Peyer's patch (tissue), 4 donors: Measurements from ENCODE around the gene DPYSL5.

Source experiments
- POLR2A ChIP-seq, 2 donors: fragments of 450-650 bp; IDR thresholded peaks; one replicate each; pipeline ENCODE4 v1.5.1; 2017; ENCODE audit warnings: antibody characterized with exemption in 2 of 2, mild to moderate bottlenecking in 2 of 2, moderate library complexity in 2 of 2
- TF ChIP-seq, protein P1 (sequence below), 6 experiments: fragments of 450-650 bp in 4 of 6; fragments of 200-600 bp in 2 of 6; sonication (generic) in 1 of 6; IDR thresholded peaks; one replicate each; pipeline ENCODE4 v1.5.1; 2017 to 2019; ENCODE audit warnings: antibody characterized with exemption in 6 of 6, mild to moderate bottlenecking in 3 of 6, moderate library complexity in 1 of 6

DNA sequence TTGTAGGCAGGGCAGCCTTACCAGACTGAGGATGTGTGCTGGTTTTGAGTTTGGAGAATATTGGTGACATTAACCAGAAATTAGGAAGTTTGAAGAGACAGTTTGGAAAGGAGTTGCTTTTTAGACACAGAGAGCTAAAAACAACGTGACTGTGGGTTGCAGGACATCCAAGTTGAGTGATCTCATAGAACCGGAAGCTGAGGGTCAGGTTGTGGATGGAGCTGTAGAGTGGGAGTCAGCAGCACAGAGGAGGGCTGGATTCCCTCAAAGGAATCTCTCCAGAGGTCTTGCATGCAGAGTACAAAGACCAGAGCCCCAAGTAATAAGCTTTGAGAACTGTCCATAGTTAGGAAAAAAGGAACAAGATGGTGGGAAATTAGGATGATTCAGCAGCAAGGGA, 131.8 kb downstream of the DPYSL5 start:
- TF ChIP-seq, protein P1, sequence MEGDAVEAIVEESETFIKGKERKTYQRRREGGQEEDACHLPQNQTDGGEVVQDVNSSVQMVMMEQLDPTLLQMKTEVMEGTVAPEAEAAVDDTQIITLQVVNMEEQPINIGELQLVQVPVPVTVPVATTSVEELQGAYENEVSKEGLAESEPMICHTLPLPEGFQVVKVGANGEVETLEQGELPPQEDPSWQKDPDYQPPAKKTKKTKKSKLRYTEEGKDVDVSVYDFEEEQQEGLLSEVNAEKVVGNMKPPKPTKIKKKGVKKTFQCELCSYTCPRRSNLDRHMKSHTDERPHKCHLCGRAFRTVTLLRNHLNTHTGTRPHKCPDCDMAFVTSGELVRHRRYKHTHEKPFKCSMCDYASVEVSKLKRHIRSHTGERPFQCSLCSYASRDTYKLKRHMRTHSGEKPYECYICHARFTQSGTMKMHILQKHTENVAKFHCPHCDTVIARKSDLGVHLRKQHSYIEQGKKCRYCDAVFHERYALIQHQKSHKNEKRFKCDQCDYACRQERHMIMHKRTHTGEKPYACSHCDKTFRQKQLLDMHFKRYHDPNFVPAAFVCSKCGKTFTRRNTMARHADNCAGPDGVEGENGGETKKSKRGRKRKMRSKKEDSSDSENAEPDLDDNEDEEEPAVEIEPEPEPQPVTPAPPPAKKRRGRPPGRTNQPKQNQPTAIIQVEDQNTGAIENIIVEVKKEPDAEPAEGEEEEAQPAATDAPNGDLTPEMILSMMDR (IDR thresholded peaks at IDR 0.05) = no peak
- TF ChIP-seq POLR2A (IDR thresholded peaks at IDR 0.05) = no peak
